Erythroblast (primary cell): ENCODE results near the gene RNU4-1.

ENCODE experiments used
- GATA1 ChIP-seq: IDR thresholded peaks from 2 replicates; pipeline ENCODE4 v1.6.1; 2011; ENCODE audit warnings: low read depth, mild to moderate bottlenecking, control low read depth, low read length, moderate library complexity
- POLR2A ChIP-seq: IDR thresholded peaks from 2 replicates; pipeline ENCODE4 v1.6.1; 2011; ENCODE audit warnings: mild to moderate bottlenecking, low read length

DNA sequence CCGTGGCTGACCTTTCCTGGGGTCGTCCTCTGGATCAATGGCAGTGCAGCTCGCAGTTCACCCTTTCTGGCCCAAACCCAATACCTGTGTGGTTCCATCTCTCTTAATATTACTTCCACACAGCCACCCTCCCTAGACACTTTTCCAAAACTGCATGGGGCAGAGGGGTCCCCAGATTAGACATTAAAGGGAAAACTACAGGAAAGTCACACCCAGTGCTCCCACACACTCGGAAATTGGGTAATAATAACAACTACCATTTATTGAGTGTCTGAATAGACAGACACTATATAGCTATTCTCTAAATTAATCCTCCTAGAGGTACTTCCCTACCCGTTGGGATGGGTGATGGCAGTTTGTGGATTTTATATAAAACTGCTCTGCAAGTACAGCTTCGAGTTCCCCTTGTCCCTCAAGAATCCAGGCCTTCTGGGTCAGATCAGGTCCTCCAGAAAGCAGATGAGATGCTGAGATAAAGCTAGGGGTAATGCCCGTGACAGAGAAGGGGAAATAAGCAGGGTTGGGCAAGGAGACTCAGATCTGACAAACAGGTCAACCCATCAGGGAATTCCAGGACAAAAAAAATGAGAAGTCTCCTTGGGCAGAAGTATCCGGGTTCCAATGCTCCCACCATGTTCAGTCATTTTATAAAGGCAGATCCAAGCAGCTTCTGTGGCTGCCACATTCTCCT lies 26.7 kb downstream of the RNU4-1 start:
- TF ChIP-seq POLR2A (no peak), GATA1 (no peak)
